Iris pigment epithelial cell (primary cell): ENCODE measurements around the gene GPR87.
A peak's percentile ranks its signal among the peaks of the same experiment; 100 is the strongest.

Experiments used
- DNase-seq: peaks from one replicate; pipeline ENCODE4 v3.0.0-alpha.2; 2011; ENCODE audit warnings: low read depth

GPR87 gene

DNA sequence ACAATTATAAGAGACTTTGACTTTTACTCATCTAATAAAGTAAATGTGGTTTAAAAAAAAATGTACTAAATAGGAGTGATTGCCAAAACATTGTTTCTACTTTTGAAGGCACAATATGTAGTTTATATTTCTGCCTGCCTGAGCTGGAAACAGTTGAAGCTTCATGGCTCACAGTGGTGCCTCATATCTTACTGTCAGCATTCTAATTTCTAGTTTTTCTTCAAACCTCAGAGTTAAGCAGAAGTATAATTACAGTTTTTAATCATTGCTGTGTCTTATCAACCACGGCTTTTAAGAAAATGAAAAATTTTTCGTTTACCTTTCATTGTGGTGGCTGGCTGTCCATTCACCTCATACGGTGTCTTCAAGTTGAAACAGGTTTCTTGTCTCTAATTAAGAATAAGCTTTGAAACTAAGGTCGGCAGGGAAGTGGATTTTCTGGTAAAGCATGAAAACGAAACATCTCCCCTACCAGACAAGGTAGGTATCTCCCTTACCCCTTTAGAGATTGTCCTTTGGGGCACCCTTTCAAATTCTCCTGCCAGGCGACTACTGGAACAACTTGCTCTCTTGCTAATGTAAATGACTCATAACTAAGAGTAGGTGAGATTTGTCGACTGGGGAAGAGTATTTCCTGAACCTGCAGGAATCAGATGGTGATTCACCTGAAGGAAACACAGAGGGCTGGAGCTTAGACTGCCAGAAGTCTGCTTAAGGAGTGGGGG is at the start of gene GPR87:
TSS of gene GPR87 (minus strand) at position 554 of the 725 bp plus-strand sequence. CDS start 16,720 bp downstream, outside the sequence.
- DNase-seq: peak; percentile 78

- DNase-seq: peak; percentile 70
These were observed 46.1 kb upstream of the GPR87 start for GRCh38 chr3:151362751-151363174.

- peak; percentile 1 for DNase-seq
These were observed 40.8 kb upstream of the GPR87 start for GRCh38 chr3:151357463-151357850.

DNA sequence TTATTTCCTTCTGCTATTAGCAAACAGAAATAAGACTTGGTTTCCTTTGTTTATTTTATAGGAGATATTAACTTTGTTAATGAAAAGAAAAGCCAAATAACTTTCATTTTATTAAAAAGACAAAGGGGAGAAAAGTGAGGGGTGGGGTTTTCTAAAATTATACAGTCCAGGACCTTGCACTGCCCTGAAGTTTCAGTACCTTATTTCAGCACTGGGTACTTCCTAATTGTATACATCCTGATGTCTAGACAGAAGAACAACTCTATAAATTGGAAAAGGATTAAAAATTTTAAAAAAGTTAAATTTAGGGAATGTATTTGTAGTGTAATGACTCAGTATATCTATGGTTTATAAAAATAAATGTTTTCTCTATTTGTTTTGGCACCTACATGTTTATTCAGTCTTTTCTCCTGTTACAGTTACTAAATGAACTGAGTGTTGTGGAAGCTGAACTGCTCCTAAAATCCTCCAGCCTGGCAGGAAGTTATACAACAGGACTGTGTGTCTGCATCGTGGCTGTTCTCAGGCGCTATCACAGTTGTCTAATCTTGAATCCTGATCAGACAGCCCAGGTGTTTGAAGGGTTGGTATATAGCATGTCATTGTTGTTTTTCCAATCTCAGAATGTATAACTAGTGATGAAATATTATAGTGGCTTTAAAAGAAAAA is 40.3 kb upstream of the GPR87 start:
- peak; percentile 43 for DNase-seq

DNA sequence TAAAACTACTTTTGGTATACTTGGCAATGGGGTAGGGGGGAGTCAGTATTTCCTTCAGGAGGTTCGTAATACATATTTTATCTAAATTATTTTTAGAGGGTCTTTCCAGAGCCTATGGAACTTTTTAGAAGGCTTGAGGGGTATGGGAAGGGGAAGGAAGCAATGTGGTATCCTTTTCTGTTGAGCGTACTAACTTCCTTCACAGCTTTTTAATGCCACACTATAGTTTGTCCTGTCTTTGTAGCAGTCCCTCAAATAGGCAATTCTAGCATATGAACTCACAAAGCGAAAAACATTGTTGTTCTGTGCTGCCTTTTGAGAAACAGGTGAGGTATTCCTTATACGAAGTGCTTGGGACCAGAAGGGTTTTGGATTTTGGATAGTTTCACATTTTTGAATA is 35.0 kb upstream of the GPR87 start:
- DNase-seq: no peak

- no peak for DNase-seq
These were observed 34.6 kb upstream of the GPR87 start for GRCh38 chr3:151351219-151351618.

DNA sequence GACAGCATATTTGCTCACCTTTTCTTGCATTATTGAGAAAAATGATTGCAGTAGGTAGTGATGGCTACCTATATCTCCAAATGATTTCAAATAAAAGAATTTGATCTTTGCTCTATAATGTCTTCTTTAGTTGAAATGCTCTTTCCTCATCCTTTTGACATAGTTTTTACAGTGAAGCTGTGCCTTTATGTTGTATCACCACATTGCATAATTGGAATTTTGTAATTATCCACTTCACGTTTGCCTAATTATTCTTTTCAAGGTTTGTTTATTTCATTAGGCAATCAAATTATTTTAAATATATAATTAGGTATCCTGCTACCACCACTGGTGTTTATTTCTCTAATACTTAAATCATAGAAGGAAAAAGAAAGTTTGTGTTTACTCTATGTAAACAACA is 34.0 kb upstream of the GPR87 start:
- DNase-seq: no peak

DNA sequence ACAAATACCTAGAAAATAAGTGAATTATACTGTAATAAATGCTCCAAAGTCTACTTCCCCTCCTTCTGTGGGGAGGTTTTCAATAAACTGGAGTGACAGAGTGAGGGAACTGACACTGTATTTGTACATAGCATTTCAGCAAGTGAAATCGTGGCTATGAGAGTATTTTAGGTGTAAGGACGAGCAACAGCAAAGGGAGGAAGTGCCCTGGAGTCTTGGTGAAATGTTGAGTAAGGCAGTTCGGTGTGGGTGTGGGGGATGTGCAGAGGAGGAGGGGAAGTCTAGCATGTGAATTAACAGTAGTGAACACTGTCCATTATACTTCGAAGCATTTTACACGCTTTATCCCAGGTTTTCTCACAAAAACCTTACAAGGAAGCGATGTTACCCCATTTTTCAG is 30.8 kb upstream of the GPR87 start:
- no peak for DNase-seq

DNA sequence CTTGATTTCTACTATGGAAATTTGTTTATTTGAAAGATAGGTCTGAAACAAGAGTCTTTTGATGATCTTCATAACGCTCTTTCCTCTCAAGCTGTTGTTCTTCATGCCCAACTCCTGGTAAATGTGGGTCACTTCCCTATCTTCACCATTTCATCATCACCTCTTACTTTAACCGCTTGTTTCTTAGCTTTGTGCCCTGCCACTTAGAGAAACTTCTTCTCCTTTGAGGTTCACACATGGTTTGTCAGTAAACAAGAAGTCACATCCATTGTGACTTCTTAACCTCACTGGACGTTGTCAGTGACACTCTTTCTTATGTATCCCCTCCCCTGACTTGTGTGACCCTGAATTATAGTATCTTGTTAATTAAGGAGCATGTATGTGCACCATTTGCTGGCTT is 29.7 kb upstream of the GPR87 start:
- no peak for DNase-seq

- DNase-seq: peak; percentile 90
These were observed 29.2 kb upstream of the GPR87 start for GRCh38 chr3:151345859-151346258.

DNA sequence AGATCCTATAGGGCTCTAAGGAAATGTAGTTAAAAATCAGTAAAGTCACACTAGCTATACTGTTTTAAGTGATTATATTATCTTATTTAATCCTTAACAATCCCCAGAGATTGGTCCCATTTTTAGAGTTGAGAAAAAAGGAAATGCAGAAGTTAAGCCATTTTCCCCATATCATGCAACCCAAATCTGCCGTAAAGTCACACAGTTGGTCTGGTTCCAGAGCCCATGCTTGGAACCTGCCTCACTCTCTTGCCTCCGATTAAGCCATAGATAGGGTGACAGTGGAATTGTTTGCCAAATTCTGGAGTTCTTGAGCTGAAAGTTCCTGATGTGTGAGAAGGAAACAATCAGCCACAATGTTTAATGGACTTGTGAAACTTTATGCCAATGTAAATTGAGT is 15.1 kb upstream of the GPR87 start:
- no peak for DNase-seq

GRCh38 chr3:151330899-151331298 is 14.3 kb upstream of the GPR87 start:
- no peak for DNase-seq

- DNase-seq: no peak
These were observed 13.8 kb upstream of the GPR87 start for GRCh38 chr3:151330379-151330778.

- DNase-seq: no peak
These were observed 12.7 kb upstream of the GPR87 start, which contains the start of gene P2RY13 for GRCh38 chr3:151329363-151329762. Gene P2RY13 (minus strand): TSS chr3:151329549. CDS start chr3:151329528, 21 bp downstream.

DNA sequence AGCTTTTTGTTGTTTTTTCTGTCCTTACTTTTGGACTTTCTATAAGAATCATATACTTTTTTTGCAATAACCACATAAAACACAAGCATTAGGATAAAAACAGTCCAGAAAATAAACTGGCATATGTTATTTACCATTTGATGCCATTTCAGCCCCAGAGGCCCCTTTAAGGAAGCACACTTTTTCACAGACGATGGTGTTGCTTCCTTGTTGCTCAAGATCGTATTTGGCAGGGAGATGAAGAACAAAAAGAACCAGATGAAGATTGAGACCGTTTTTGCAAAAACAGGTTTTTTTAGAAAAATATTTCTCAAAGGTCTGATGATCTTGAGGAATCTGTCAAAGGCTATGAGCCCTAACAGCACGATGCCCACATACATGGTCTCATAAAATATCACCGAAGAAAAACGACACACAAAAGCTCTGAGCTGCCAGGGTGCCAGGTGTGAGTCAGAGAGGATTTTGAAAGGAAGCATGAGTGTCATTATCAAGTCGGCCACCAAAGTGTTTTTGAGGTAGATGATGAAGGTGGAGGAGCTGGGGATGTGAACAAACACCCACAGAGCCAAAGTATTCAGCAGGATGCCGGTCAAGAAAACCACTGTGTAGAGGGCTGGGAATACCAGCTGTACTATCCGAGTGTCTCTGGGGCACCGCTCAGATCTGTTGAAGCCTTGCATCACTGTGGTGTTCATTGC is 11.8 kb upstream of the GPR87 start:
- no peak for DNase-seq

- DNase-seq: no peak
These were observed 11.1 kb upstream of the GPR87 start for GRCh38 chr3:151327571-151328198.

- DNase-seq: no peak
These were observed 5.9 kb upstream of the GPR87 start for GRCh38 chr3:151322511-151322910.

DNA sequence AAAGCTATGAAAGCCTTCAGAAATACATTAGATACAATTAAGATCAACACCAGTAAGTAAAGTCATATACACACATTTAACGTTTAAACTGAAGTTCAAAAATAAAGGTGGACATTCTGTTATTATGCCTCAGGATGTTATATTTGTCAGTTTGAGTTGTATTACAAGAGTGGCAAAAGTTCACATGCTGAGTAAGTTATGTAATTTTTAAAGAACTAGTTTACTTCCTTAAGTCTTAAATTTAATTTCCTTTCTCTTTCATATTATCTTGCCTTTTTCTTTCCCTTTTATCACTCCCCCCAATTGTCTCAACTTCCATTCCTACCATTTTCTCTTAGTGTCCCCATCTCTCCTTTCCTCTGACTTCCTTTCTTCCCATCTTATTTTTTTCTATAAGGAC is 4.9 kb upstream of the GPR87 start:
- DNase-seq: no peak

DNA sequence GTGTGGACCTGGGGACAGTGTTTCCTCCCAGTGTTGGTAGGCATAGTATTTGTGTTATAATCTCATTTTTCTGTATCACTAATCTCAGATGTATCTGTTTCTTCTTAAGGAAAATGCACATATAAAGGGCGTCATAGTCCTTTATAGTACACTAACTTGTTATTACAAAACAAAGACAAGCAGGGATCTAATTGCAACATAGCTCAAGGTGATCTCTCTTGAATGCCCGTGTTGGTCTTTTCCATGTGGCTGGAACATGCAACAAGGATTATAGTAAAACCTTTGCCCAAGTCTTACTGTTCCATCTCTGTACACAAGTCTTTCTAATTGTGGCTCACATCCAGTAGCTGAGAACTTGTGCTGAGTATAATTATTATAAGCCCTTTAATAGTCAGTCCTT is 3.5 kb upstream of the GPR87 start:
- no peak for DNase-seq

DNA sequence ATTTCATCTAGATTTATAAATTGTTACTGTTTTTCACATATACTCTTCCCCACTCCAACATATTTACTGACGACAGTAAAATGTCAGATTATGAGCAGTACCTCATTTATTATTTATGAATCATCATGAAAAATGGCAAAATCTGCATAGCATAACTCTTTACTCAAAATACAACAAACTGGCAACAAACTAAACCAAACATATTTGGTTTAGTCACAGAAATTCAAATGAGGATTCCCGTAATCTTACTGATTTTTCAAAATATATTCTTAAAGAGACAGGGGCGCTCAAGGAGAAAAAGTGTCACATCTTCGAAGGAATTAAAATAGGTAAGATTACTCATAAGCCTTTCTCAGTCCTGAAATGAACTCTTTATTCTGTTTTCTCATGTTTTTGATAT is 3.0 kb upstream of the GPR87 start:
- peak; percentile 55 for DNase-seq

GRCh38 chr3:151318991-151319390 is 2.4 kb upstream of the GPR87 start:
- no peak for DNase-seq

- DNase-seq: peak; percentile 65
These were observed 1.7 kb upstream of the GPR87 start for GRCh38 chr3:151318313-151318712.

DNA sequence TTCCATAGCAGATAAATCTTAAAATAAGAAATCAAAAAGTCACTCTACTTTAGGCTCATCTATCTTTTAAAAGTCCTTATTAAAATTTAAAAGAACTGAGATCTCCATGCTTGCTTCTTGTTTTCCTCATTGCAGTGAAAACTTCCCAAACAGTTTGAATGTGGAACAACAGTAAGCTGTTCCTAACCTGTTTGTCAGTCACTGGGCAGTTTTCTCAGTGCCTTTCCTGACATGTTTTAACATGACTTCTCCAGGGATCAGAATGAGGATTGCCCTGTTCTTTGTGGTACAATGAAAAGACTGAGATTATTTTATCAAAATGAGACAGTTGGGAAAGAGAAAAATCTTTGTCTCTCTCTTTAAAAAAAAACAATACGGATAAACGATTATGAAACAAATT is 774 bp downstream of the GPR87 start:
- no peak for DNase-seq
